Stimulated activated CD4-positive, alpha-beta T cell treated with anti-CD3 and anti-CD28 coated beads, TNF-alpha, amount 100 ng/mL, for 4 hours (primary cell): Measurements from ENCODE around the gene CLPSL2.

ENCODE experiments used
- DNase-seq, 3 experiments: peaks; one replicate each; pipeline ENCODE4 v3.0.0-alpha.2; 2020; ENCODE audit warnings: low read depth in 3 of 3

CLPSL2 gene

GRCh38 chr6:35746516-35746915 is 29.9 kb upstream of the CLPSL2 start:
- no peak for DNase-seq

GRCh38 chr6:35747877-35748276 is 28.5 kb upstream of the CLPSL2 start:
- DNase-seq, result no peak

- DNase-seq, result no peak
Observed at GRCh38 chr6:35750557-35750956, 25.8 kb upstream of the CLPSL2 start.

GRCh38 chr6:35751594-35751993 is 24.8 kb upstream of the CLPSL2 start:
- no peak for DNase-seq

- DNase-seq, result no peak
Observed at GRCh38 chr6:35752330-35752729, 24.1 kb upstream of the CLPSL2 start.

GRCh38 chr6:35754452-35755277 is 21.7 kb upstream of the CLPSL2 start:
- no peak for DNase-seq

GRCh38 chr6:35755278-35755924 is 21.0 kb upstream of the CLPSL2 start:
- DNase-seq, result no peak

- no peak for DNase-seq
Observed at GRCh38 chr6:35757456-35758123, 18.8 kb upstream of the CLPSL2 start.

- no peak for DNase-seq
Observed at GRCh38 chr6:35759426-35759825, 17.0 kb upstream of the CLPSL2 start.

- DNase-seq, result no peak
Observed at GRCh38 chr6:35765739-35766138, 10.7 kb upstream of the CLPSL2 start.

- no peak for DNase-seq
Observed at GRCh38 chr6:35769211-35769610, 7.2 kb upstream of the CLPSL2 start.

- DNase-seq, result no peak
Observed at GRCh38 chr6:35771343-35771627, 5.1 kb upstream of the CLPSL2 start.

- no peak for DNase-seq
Observed at GRCh38 chr6:35774116-35774794, 2.1 kb upstream of the CLPSL2 start.

- no peak for DNase-seq
Observed at GRCh38 chr6:35775031-35775430, 1.4 kb upstream of the CLPSL2 start.

- DNase-seq, result no peak
Observed at GRCh38 chr6:35777356-35778102, 1.1 kb downstream of the CLPSL2 start.

- no peak for DNase-seq
Observed at GRCh38 chr6:35778437-35778836, 2.0 kb downstream of the CLPSL2 start.

- no peak for DNase-seq
Observed at GRCh38 chr6:35780719-35781118, 4.3 kb downstream of the CLPSL2 start, which contains the start of gene CLPSL1. Gene CLPSL1 (plus strand): TSS chr6:35781019. CDS start chr6:35781111, 92 bp downstream.

GRCh38 chr6:35781290-35781689 is 4.9 kb downstream of the CLPSL2 start:
- DNase-seq, result no peak

GRCh38 chr6:35782424-35782823 is 6.0 kb downstream of the CLPSL2 start:
- no peak for DNase-seq

GRCh38 chr6:35784200-35784599 is 7.8 kb downstream of the CLPSL2 start:
- no peak for DNase-seq

- no peak for DNase-seq
Observed at GRCh38 chr6:35786272-35786671, 9.9 kb downstream of the CLPSL2 start.

GRCh38 chr6:35786810-35787209 is 10.4 kb downstream of the CLPSL2 start:
- DNase-seq, result no peak
